SU-DHL-6 (cell line): ENCODE results near the gene XIRP1.

Source experiments
- EZH2phosphoT487 ChIP-seq: fragments of 200-600 bp; sonication (generic), shearing (Covaris generic); conservative IDR thresholded peaks from 2 replicates; pipeline ENCODE4 v1.6.1; 2018; ENCODE audit warnings: mild to moderate bottlenecking, antibody characterized with exemption, low read length, moderate library complexity, mixed read lengths
- TF ChIP-seq, protein P1 (sequence below): fragments of 200-600 bp; sonication (generic); IDR thresholded peaks from one replicate; pipeline ENCODE4 v1.5.1; 2017; ENCODE audit warnings: antibody characterized with exemption, mild to moderate bottlenecking, low read length, moderate library complexity; ENCODE audit not compliant: insufficient read depth, poor library complexity, severe bottlenecking

DNA sequence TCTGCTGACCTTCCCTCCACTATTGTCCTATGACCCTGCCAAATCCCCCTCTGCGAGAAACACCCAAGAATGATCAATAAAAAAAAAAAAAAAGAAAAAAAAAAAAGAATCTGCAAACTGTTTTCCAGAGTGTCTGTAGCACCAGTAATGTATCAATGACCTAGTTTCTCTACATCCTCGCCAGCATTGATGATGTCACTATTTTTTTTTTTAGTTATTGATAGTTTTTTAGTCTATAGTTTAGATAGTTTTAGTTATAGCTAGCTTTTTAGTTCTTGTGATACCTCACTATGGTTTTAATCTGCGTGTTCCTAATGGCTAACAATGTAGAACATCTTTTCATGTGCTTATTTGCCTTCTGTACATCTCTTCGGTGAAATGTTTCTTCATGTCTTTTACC, 36.1 kb upstream of the XIRP1 start:
- TF ChIP-seq, protein P1, sequence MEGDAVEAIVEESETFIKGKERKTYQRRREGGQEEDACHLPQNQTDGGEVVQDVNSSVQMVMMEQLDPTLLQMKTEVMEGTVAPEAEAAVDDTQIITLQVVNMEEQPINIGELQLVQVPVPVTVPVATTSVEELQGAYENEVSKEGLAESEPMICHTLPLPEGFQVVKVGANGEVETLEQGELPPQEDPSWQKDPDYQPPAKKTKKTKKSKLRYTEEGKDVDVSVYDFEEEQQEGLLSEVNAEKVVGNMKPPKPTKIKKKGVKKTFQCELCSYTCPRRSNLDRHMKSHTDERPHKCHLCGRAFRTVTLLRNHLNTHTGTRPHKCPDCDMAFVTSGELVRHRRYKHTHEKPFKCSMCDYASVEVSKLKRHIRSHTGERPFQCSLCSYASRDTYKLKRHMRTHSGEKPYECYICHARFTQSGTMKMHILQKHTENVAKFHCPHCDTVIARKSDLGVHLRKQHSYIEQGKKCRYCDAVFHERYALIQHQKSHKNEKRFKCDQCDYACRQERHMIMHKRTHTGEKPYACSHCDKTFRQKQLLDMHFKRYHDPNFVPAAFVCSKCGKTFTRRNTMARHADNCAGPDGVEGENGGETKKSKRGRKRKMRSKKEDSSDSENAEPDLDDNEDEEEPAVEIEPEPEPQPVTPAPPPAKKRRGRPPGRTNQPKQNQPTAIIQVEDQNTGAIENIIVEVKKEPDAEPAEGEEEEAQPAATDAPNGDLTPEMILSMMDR = no peak
- no peak for TF ChIP-seq EZH2phosphoT487
